Measurements from ENCODE around the gene PTPN5.

Gene PTPN5

DNA sequence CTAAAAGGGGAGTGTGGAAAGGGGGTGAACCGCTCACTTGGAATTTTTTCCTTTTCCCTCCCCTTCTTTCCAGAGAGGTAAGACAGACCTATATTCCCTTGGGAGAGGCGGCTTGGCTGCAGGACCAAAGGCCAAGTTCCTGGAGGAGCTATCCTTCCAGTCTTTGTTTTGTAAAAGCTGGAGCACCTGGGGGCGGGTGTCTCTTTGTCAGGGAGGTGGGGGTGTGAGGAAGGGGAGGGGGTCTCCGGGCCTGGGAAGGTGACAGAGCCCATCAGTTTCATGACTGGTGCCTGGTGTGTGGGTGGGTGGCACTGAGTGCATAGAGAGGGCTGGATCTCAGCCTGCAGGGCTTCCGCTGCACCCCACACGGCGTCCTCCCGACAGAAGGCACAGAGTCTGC is 18.5 kb downstream of the PTPN5 start:
- DNase-seq (ENCODE audit: low read depth in 2 of 2): no peak

DNA sequence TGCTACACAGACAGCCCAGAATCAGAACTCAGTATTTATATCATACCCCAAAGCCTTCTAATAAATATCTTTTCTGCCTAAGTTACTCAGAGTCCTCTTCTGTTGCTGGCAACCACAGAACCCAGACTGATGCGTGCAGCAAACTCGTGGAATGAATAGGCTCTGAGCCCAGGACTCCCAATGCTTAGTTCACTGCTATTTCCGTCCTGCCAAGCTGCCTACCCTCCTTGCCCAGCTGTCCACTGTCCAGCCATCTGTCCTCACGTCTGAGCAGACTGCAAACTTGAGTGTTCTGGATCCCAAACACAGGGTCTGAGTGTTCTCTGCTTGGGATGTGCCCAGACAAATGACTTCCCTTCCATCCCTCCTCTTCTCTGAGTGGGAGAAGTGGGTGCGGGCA is 19.4 kb downstream of the PTPN5 start:
- no peak for DNase-seq (ENCODE audit: low read depth in 2 of 2)

DNA sequence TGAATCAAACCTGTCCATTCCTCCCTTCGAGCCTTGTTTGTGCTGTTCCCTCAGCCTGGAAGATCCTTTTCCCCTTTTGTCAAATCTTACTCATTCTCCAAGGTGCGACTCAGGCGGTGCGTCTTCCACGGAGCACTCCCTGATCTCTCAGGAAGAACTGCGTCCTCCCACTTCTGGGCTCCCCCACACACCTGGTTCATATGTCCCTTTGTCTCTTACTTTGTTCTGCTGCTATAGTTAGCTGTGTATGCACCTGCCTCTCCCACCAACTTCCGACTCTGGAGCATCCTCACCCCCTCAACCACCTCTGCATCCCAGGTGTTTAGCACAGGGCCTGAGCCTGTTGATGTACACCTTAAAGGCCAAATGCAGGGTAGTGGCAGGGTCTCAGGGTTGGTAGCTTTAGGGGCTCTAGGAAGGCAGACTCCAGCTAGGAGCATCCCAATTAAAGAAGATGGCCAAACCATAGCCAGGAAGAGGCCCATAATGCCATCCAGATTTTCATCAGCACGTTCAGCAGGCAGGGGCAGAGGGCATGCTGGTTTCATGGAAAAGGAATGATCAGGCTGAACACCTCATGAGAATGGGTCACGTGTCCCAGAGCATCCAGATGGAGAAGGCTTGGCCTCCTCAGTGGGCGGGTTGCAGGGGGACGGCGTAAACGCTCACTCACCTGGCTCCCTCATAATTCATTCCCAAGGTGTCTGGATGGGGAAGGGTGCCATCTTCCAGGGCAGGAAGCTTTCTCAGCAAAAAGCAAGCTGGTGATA is 20.1 kb downstream of the PTPN5 start:
- DNase-seq (ENCODE audit: low read depth in 2 of 2): no peak

DNA sequence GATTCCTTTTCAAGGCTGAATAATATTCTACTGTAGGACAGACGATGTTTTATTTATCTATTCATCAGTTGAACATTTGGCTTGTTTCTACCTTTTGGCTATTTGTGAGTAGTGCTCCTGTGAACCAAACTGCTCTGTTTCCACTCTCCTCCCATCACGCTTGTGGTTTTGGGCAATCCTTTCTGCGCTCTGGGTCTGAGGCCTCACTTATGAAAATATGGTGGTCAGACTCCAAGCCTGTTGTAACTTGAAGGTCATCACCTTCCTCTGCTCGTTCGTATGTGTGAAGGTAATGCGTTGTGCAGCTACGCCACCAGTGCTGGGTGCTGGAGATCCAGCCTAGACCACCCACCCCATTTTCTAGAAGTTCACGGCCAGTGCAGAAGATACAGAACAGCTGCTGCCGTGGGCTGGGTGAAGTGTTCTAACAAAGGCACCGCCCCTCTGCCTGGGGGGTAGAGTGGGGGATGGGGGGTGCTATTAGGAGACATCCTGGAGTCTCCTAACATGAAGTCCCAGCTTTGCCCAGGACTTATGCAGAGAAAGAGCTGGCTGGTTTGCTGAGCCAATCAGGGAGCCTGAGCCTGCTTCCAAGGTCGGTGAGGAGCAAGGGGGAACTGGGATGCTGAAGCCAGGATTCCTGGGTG is 21.0 kb downstream of the PTPN5 start:
- DNase-seq (ENCODE audit: low read depth in 2 of 2): no peak

DNA sequence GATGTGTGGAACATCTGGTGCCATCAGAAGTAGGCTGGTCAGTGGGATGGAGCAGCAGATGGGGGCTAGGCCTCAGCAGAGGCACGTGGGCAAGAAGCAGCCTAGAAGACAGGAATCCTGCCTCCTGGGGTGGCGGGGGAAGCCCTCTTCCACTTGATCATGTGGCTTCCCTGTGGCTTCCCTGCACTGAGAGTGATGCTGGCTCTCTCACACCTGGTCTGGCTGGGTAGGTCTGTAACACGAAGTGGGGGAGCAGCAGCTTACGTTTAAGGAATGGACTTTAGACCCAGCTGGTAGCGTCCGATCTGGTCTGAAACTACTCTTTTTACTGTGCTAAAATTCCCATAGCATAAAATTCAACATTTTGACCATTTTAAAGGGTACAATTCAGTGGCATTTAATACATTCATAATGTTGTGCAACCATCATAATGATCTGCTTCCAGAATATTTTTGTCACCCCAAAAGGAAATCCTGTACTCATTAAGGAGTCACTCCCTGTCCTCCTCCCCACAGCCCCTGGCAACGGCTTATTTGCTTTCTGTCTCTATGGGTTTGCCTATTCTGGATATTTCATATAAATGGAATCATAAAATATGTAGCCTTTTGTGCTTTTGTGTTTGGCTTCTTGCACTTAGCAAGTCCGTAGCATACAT is 21.7 kb downstream of the PTPN5 start:
- DNase-seq (ENCODE audit: low read depth in 2 of 2): no peak

DNA sequence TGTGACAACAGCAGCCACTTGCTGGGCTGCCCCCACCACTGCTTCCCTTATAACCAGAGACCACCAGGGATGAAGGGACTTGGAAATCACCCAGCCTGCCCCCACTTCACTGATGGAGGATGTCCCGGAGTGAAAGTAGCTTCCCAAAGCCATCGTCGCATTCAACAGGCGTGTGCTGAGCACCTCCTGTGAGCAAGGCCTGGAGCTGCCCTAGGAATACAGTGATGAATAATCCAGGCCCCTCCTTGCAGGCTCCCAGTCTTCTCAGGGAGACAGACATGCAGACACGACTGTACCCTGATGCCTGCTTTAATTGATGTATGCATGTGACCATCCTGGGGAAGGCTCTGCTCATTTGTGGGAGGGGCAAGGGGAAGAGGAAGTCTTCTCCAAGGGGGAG is 22.6 kb downstream of the PTPN5 start:
- DNase-seq (ENCODE audit: low read depth in 2 of 2): no peak

DNA sequence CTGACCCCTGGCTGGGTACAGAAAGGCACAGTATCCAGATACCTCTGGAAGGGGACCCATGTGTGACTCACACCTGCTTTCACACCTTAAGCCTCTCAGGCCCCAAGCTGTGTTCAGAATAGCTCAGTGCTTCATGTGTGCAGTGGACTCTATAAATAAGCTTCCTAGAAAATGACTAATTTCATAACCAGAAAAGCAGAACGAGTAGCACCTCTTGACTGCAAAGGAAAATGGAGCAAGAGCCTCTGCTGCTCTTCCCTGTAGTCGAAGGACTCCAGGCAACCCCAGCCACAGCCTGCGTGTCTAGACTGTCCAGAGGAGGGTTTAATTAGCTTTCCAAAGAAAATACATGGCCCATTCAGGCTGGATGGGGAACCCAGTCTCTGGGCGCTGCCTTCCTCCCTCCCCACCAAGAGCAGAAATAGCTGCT is 23.1 kb downstream of the PTPN5 start:
- no peak for DNase-seq (ENCODE audit: low read depth in 2 of 2)

DNA sequence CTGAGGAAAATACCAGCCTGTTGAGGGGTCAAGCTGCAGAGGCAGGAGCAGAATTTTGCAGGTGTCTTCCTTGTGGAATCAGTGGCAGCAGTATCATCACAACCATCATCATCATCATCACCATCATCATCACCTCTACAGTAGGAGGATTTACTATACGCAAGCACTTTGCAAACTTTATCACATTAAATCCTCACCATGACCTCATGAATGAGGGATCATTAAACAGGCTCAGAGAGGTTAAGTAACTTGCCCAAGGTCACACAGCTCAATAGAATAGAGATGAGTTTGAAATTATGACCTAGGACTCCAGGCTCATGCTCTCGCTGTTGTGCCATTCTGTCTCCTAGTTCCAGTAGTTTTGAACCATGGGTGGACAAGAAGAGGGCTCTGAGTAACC is 25.6 kb downstream of the PTPN5 start:
- no peak for DNase-seq (ENCODE audit: low read depth in 2 of 2)

DNA sequence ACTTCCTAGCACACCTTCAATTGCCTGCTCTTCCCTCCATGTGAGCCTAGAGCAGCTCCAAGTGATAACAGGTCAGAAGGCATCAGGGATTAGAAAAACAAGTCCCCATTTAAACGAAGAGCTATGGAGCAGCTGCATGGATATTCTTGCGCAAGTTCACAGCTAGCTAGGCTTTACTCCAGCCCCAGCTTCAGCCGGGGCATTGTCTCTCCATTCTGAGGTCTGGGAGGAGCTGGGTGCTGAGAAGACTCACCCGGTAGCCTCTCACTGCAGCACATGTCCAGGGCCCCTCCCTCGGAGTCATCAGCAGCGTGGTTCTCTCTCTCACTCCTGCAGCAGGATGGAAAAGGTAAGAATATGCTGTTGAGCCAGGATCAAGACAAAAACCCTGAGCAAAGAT is 26.0 kb downstream of the PTPN5 start:
- no peak for DNase-seq (ENCODE audit: low read depth in 2 of 2)

DNA sequence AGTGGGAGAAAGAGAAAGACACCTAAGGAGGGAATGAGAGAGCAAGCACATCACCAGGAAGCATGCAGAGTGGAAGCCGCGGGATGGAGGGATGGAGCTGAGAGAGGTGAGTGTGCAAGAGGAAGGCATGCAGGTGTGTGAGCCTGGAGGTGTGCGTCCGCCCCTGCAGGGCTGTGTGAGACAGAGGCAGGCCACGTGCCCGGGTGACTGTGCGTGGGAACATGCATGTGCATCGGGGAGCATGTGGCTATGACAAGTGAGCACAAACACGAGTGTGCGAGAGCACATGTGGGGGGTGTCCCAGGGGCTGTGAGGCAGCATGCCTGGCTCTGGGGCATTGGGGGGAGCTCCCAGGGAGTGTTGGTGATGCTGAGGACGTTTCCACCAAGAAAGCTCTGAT is 29.9 kb downstream of the PTPN5 start:
- no peak for DNase-seq (ENCODE audit: low read depth in 2 of 2)

DNA sequence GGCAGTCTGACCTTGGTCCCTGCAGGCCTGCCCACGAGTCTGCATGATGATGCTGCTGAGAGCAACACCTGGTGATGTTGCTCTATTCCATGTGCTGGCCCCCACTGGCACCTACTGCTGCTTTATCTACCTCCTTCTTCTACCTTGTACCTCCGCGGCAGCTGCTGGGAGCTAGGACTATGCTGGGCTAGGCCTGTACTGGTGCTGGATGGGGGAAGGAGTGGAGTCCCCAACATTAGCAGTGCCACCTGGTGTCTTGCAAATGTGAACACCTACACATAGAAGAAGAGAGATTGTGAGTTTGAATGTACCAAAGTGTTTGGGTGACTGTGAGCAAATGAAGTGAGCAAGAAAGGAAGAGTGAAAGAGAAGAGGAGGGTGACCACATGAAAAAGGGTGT is 30.5 kb downstream of the PTPN5 start:
- no peak for DNase-seq (ENCODE audit: low read depth in 2 of 2)

DNA sequence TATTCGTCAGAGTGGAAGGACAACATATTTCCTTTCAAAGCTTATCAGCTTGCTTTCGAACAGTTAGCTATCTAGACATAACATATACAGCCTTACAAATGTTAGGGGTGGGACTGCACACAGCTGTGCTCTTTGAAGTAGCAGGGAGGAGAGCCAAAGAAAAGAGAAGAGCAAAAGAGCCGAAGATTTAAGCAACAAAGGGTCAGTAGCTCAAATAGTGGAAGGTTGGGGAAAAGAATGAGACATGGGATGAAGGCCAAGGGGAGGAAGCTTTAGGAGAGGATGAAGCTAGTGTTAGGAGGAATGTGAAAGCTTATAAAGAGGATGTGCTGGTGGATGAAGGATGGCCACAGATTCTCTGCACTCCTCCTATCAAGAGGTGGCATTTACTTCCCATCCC is 33.8 kb downstream of the PTPN5 start:
- DNase-seq (ENCODE audit: low read depth in 2 of 2): no peak

DNA sequence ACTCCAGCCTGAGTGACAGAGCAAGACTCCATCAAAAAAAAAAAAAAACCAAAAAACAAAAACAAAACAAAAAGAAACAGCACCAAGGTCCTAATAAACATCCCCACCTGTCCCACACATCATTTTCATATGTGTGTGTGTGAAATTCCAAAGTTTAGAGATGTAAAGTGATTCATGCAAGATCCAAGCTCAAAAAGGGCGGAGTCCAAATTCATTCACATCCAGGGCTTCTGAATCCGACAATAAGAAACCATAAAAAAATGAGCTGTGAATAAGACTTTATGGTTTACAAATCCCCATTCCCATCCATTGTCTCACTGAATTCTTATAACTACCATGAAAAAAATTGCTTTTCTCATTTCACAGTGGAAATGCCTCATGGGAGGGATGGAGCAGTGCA is 34.7 kb downstream of the PTPN5 start:
- no peak for DNase-seq (ENCODE audit: low read depth in 2 of 2)

DNA sequence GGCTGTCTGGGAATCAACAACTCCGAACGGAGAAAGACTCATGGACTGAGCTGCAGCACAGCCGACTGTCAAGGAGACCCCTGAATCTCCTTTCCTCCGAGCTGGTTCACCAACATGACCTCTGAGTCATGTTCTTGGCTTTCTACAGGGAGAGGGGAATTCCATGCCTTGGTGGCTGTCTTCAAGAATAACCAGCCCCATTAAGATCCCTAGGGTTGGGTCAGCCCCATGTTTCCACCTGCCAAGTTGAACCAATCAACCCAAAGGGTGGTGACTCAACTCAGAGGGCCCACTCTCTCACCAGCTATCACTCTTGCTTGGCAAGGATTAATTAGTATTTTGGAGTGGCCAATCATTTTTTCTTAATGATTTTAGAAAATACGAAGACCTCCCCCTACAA is 37.3 kb downstream of the PTPN5 start:
- no peak for DNase-seq (ENCODE audit: low read depth in 2 of 2)

DNA sequence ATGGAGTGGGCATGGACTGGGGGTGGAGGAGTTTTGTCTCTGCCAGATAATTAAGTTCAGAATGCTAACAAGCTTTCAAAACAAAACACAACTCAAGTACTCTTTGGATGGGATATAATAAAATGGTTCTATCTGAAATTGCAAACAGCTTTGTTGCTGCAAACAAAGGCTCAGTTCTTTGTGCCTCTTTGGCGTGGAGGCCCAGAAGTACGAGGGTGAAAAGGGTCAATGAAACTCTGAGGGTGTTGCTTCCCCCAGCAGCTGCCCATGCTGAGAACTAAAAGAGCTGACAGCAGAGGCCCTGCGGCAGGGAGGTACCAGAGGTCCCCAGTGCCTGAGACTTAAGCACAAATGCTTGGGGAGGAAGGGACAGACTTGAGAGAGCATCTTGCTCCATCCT is 39.1 kb downstream of the PTPN5 start:
- no peak for DNase-seq (ENCODE audit: low read depth in 2 of 2)

DNA sequence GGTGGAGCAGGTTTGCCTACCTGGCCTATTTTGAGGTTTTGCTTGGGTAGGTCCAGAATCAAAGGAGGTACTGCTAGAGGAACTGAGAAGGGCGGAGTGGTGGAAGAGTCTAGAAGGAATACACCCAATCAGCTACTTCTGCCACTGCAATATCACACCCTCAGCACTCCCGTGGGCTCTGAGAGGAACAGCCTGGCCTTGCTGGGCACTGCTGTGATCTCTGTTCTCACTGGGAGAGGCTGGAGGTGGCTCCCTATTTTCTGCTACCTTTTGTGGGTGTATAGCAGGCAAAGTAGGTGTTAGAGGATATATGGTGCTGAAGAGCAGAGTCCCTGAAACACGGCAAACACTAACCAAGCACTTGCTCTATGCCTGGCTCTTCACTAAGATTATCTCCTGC is 40.7 kb downstream of the PTPN5 start:
- no peak for DNase-seq (ENCODE audit: low read depth in 2 of 2)

DNA sequence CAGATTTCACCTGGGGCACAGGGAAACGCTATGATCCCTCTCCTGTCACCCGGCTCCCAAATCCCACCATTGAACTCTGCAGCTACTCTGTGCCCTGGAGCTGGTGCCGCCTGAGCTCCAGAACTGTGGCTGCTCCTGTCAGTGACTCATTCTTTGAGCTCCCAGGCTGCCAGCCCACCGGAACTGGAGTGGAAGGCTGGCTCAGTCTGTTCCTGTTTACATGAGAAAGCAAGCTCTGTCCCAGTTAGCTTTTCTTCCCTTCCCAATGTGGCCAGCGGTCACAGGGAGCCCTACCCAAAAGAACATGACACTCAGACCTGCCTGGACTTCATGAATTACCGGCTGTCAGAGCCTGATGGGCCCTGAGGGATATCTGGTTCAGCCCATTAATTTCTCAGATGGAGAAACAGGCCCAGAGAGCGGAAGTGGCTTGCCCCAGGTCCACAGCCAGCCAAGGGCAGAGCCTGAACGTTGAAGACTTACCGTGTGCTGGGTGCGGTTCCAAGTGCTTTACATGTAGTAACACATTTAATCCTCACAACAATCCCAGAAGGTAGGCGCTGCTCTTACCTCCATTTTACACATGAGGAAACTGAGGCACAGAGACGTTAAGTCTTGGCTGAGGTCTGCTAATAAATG is 41.8 kb downstream of the PTPN5 start:
- DNase-seq (ENCODE audit: low read depth in 2 of 2): no peak

DNA sequence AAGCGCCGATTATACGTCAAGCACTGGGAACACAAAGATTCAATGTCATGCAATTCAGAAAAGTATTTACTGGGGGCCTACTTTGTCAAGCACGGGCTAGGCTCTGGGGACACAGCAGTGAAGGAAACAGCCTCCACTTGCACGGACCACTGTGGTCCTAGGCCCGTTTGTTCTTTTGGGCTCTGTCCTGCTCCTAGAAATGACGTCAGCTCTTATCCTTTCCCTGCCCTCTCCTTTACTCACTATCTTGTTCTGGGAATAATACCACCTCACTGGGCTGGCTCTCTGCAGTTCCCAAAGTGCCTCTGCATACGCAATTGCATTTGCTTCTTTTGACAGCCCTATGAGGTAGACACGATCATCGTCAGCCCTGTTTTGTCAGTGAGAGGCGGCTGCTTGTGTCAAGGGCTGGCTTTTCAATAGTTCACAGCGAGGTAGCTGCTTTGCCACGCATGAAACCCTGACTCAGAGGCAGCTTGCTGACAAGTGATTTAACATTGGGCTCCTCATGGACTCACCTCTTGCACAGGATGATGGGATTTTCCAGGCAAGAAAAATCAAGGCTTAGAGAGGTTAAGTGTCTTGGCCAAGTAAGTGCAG is 42.7 kb downstream of the PTPN5 start:
- no peak for DNase-seq (ENCODE audit: low read depth in 2 of 2)

DNA sequence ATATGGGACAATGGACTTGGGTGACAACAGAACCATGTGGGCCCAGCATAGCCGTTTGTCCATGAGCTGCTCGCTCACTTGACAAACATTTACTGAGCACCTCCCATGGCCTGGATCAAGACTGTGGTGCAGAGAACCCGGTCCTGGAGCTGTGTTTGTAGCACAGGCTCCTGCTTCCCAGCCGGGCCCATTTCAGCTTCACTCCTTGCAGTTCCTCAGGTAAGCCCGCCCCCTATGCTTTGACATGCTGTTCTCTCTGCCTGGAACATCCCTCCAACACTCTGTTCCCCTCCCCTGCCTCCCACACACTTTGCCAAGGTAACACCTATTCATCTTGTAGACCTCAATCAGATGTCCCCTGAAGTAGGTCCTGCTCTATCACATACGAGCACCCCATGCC is 46.3 kb downstream of the PTPN5 start:
- no peak for DNase-seq (ENCODE audit: low read depth in 2 of 2)

DNA sequence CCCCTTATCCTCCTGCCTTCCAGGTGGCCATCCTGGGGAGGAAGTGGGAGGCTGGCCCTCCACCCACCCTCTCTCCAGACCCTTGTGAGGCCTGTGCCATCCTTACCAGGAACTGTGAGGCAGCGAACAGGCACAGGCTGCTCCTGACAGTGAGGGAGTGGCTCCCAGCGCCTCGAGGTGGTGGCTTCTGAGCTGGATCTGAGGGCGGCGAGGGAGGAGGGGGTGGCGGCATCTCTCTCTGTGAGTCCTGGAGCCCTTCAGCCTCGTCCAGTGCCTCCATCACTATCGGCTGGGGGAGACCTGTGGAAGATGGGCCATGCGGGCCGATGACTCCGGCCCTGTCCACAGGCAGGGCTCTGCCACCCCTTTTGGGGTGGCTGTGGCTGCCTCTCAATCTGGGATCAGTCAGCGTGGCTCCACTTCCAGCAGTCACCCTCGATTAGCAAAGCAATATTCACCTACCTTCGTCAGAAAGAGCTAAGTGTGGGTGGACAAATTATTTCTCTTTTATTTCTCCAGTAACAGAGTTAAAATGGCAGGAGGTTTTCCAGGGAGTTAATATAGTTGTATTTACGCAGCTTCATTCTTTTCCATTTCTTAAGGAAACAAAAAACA is 47.6 kb downstream of the PTPN5 start:
- no peak for DNase-seq (ENCODE audit: low read depth in 2 of 2)

DNA sequence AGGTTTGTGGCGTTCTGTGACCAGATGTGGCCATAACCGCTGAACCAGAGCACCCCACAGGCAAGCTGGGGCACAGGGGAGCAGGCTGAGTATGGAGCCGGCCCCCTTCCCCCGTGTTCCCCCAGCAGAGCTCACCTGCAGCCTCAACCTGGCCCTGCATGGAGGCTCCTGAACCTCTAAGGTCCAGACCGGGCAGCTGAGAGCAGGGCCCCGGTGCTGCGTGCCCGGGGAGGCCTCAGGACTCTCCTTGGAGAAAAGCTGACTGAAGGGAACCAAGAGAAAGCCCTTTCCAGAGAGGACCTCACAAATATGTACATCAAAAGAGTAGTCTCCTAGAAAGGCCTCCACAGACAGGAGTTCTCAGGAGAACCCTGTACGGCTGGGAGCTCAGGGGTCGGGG is 48.2 kb downstream of the PTPN5 start:
- no peak for DNase-seq (ENCODE audit: low read depth in 2 of 2)

DNA sequence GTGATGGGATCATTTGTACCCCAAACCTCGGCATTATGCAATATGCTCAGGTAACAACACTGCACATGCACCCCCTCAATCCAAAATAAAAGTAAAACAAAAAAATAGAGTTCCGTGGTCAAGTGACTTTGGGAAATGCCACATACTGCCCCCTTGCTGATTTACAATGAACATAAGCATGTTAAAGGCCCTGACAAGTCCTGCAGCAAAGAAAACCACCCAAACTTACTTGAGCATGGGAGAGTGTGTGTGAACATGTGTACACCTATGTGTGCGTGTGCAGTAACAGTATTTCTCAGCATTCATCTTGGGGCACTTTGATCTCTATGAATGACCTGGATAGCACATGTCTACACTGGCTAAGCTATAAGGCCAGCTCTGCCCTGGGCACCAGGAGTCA is 49.8 kb downstream of the PTPN5 start:
- no peak for DNase-seq (ENCODE audit: low read depth in 2 of 2)
